A549 (cell line): ENCODE measurements around the gene PSMB11. TPM values are rescaled to one million over a fixed set of nuclear protein-coding genes. Genes with fewer than 3 reads are reported as not detected.

ENCODE experiments used
- ATAC-seq, 2 experiments: fragments of 200-7000 bp in 1 of 2; fragments of >200 bp in 1 of 2; cut with Nextera tagmentation in 1 of 2; cut with Tn5 transposase in 1 of 2; 3 replicates each; pipeline versions ENCODE4 v1.8.0 to v1.9.1; 2018 to 2020; ENCODE audit warnings: mild to moderate bottlenecking in 1 of 2, moderate library complexity in 1 of 2
- CTCF ChIA-PET: fragments of 300-600 bp; sonication (Branson Sonifier 250); formaldehyde crosslinking; extraction: SDS; loops from one replicate; lab custom pipeline; 2021; ENCODE audit warnings: antibody characterized with exemption, inconsistent platforms; lab: Yijun Ruan, JAX
- POLR2A ChIA-PET: fragments of 350-600 bp; formaldehyde crosslinking; extraction: SDS; loops from one replicate; lab custom pipeline; 2021; ENCODE audit warnings: antibody characterized with exemption, inconsistent platforms; lab: Yijun Ruan, JAX
- DNase-seq, 2 experiments: peaks; one replicate each; pipeline versions ENCODE4 v3.0.0 to v3.0.0-alpha.2; 2011 to 2016; ENCODE audit warnings: low read depth in 1 of 2, low spot score in 1 of 2
- FAIRE-seq: peaks from 2 replicates; lab custom pipeline; 2011; peaks lifted over from hg19 to GRCh38; lab: Jason Lieb, UNC
- H3K27ac ChIP-seq, 2 experiments: fragments of >200 bp; sonication (Bioruptor Twin); formaldehyde crosslinking; 3 replicates each; pipeline ENCODE4 v1.5.1; 2016 to 2017
- H3K4me1 ChIP-seq: fragments of >200 bp; sonication (Bioruptor Twin); formaldehyde crosslinking; 3 replicates; pipeline ENCODE4 v1.6.1; 2016
- H3K4me2 ChIP-seq: fragments of >200 bp; sonication (Bioruptor Twin); formaldehyde crosslinking; 3 replicates; pipeline ENCODE4 v1.6.1; 2016
- H3K4me3 ChIP-seq: fragments of >200 bp; sonication (Bioruptor Twin); formaldehyde crosslinking; 3 replicates; pipeline ENCODE4 v1.5.1; 2016
- H3K9me3 ChIP-seq: fragments of >200 bp; sonication (Bioruptor Twin); formaldehyde crosslinking; 3 replicates; pipeline ENCODE4 v1.6.1; 2016
- BHLHE40 ChIP-seq: IDR thresholded peaks from 2 replicates; pipeline ENCODE4 v1.6.1; 2012; ENCODE audit warnings: low read depth, low read length, inconsistent platforms
- CBX2 ChIP-seq: fragments of 200-600 bp; sonication (generic); IDR thresholded peaks from 2 replicates; pipeline ENCODE4 v1.6.1; 2016; ENCODE audit warnings: low read depth, mild to moderate bottlenecking, borderline replicate concordance
- CBX8 ChIP-seq: fragments of 200-600 bp; sonication (generic); IDR thresholded peaks from 2 replicates; pipeline ENCODE4 v1.6.1; 2016
- CHD4 ChIP-seq: fragments of 200-600 bp; sonication (generic); IDR thresholded peaks from 2 replicates; pipeline ENCODE4 v1.6.1; 2016; ENCODE audit warnings: antibody characterized with exemption, mild to moderate bottlenecking, borderline replicate concordance
- EHMT2 ChIP-seq: fragments of 200-600 bp; sonication (generic); IDR thresholded peaks from 2 replicates; pipeline ENCODE4 v1.6.1; 2016; ENCODE audit warnings: antibody characterized with exemption, low read depth, mild to moderate bottlenecking, moderate library complexity
- EP300 ChIP-seq, 2 experiments: fragments of >200 bp; sonication (Bioruptor Twin); formaldehyde crosslinking; IDR thresholded peaks; 2 replicates in 1 of 2; 3 replicates in 1 of 2; pipeline ENCODE4 v1.6.1; 2016 to 2017
- FOSL2 ChIP-seq, 2 experiments: fragments of 450-650 bp in 1 of 2; fragments of >200 bp in 1 of 2; sonication (Bioruptor Twin) in 1 of 2; formaldehyde crosslinking; IDR thresholded peaks; 2 replicates each; pipeline versions ENCODE4 v1.5.0 to v1.6.1; 2016 to 2020; ENCODE audit warnings: mild to moderate bottlenecking in 1 of 2, moderate library complexity in 1 of 2
- GATA3 ChIP-seq: IDR thresholded peaks from 2 replicates; pipeline ENCODE4 v1.6.1; 2012; ENCODE audit warnings: borderline replicate concordance
- HDAC2 ChIP-seq: fragments of 200-600 bp; sonication (generic); IDR thresholded peaks from 2 replicates; pipeline ENCODE4 v1.6.1; 2016
- JUN ChIP-seq, 2 experiments: fragments of >200 bp; sonication (Bioruptor Twin); formaldehyde crosslinking; IDR thresholded peaks; 2 replicates in 1 of 2; 3 replicates in 1 of 2; pipeline ENCODE4 v1.6.1; 2016 to 2017
- KDM1A ChIP-seq: fragments of 200-600 bp; sonication (generic); IDR thresholded peaks from 2 replicates; pipeline ENCODE4 v1.6.1; 2016; ENCODE audit warnings: low read depth, mild to moderate bottlenecking
- MAZ ChIP-seq: fragments of 150-350 bp; IDR thresholded peaks from 2 replicates; pipeline ENCODE4 v1.6.1; 2014; ENCODE audit warnings: antibody characterized with exemption, low read depth, low read length, borderline replicate concordance
- PBX3 ChIP-seq: IDR thresholded peaks from 2 replicates; pipeline ENCODE4 v1.6.1; 2012
- POLR2A ChIP-seq: IDR thresholded peaks from 2 replicates; pipeline ENCODE4 v1.6.1; 2012; ENCODE audit warnings: mild to moderate bottlenecking, low read length
- POLR2AphosphoS2 ChIP-seq: conservative IDR thresholded peaks from 2 replicates; pipeline ENCODE4 v1.6.1; 2012; ENCODE audit warnings: low read length, improper control_type of control experiment, inconsistent platforms
- RAD21 ChIP-seq, 2 experiments: fragments of >200 bp in 1 of 2; sonication (Bioruptor Twin) in 1 of 2; formaldehyde crosslinking in 1 of 2; IDR thresholded peaks in 1 of 2; conservative IDR thresholded peaks in 1 of 2; 2 replicates in 1 of 2; 3 replicates in 1 of 2; pipeline ENCODE4 v1.6.1; 2012 to 2018; ENCODE audit warnings: inconsistent platforms in 1 of 2
- RARB ChIP-seq: fragments of 250-450 bp; sonication (Bioruptor Pico); IDR thresholded peaks from 2 replicates; pipeline ENCODE4 v1.8.0; 2021; ENCODE audit warnings: mild to moderate bottlenecking, moderate library complexity
- RNF2 ChIP-seq: fragments of 200-600 bp; sonication (generic); IDR thresholded peaks from 2 replicates; pipeline ENCODE4 v1.6.1; 2016; ENCODE audit warnings: low read depth, mild to moderate bottlenecking, antibody characterized with exemption, moderate library complexity, borderline replicate concordance
- SMC3 ChIP-seq: fragments of >200 bp; sonication (Bioruptor Twin); formaldehyde crosslinking; IDR thresholded peaks from 3 replicates; pipeline ENCODE4 v1.6.1; 2018; ENCODE audit warnings: inconsistent platforms
- SREBF2 ChIP-seq: fragments of 450-650 bp; IDR thresholded peaks from 2 replicates; pipeline ENCODE4 v1.6.1; 2014; ENCODE audit warnings: mild to moderate bottlenecking, moderate library complexity
- TFCP2L1 ChIP-seq: fragments of 250-450 bp; sonication (Bioruptor Pico); IDR thresholded peaks from 2 replicates; pipeline ENCODE4 v1.5.0; 2021; ENCODE audit warnings: mild to moderate bottlenecking
- WGBS: methylation state at CpG from one replicate; pipeline ENCODE4 v1.1.6; 2017; ENCODE audit errors: missing lambda C conversion rate; 5-methylcytosine and 5-hydroxymethylcytosine counted together
- polyA plus RNA-seq, 4 experiments: library from polyadenylated mRNA; depleted of rRNA in 3 of 4; stranded (reverse); fragments of >200 nt; fragmentation: RNase III in 1 of 4; extraction: RNeasy Plus Mini Kit Qiagen cat#74134 plus additional on column Dnase treatment in 1 of 4; gene quantifications; 2 replicates in 3 of 4; 3 replicates in 1 of 4; pipeline ENCODE4 v1.2.3, GENCODE V29; 2011 to 2017
- TF ChIP-seq, protein P1 (sequence below): fragments of >200 bp; sonication (Bioruptor Twin); formaldehyde crosslinking; IDR thresholded peaks from 3 replicates; pipeline ENCODE4 v1.5.1; 2016
- TF ChIP-seq, protein P2 (sequence below): fragments of 250-450 bp; sonication (Bioruptor Pico); IDR thresholded peaks from 2 replicates; pipeline ENCODE4 v1.5.0; 2021; ENCODE audit warnings: mild to moderate bottlenecking, moderate library complexity, borderline replicate concordance
- TF ChIP-seq, protein P3 (sequence below): fragments of >200 bp; sonication (Bioruptor Twin); formaldehyde crosslinking; IDR thresholded peaks from 2 replicates; pipeline ENCODE4 v1.6.1; 2016
- TF ChIP-seq, protein P4 (sequence below): fragments of >200 bp; sonication (Bioruptor Twin); formaldehyde crosslinking; IDR thresholded peaks from 3 replicates; pipeline ENCODE4 v1.6.1; 2016

PSMB11 gene
- polyA plus RNA-seq, 2 of the 4 experiments (the other 2 are of a cell fraction), result not detected

DNA sequence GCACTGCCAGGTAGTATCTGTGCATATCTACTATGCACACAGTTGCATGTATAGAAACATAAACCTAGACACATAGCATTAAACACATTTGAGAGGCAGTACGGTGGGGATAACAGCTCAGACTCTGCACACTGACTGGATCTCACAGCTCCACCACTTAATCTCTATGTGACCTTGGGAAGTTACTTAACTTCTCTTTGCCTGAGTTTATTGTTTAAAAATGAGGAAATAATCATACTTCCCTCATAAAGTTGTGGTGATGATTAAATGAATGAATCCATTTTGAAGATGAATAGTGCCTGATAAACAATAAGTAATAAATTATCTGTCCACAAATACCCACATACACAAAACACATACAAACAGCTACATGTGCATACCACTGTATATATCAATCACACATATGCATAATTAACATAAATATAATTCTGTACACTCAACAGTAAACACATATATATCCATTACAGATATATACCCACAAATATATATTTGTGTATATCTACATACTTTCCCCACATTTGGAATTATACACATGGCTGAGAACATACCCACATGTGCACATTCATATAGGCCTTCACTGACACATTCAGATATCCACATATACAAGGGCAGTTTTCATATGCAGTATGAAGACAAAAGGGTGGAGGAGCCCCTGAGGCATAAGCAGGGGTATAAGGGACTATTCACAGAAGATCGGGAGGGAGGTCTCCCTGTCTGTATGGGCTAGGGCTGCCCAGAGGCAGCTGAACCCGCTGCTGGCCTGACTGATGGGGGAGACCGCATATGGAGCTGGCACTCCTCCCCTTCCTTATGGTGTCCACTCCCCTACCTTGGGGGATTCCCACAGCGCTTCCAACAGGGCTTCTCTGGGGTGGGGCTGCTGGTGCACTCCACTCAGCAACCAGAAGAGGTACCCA is 9.4 kb downstream of the PSMB11 start:
- DNase-seq (no peak), ATAC-seq (no peak), FAIRE-seq (no peak)
- Histone ChIP-seq H3K4me3 (no peak overlapping the region), H3K4me2 (no peak overlapping the region), H3K9me3 (no peaks in the 10 kb centered on the region), H3K27ac (no peak overlapping the region), H3K4me1 (peaks cover 8% of the 10 kb centered on the region)
- WGBS, result 85% methylated on average over 5 of the region's 5 CpGs
- ChIA-PET POLR2A (interaction anchor here (0.7 kb wide), 1 partner anchor 69 kb away, joined by 3 read pairs; the partner anchor contains the start of gene AJUBA), CTCF (interaction anchor here (0.5 to 33.8 kb wide), 7 partner anchors 10 to 127 kb away, joined by 3 to 1206 read pairs (median 5); partner anchors contain the start of gene AJUBA)
- TF ChIP-seq CBX8, result no peak
- no peak for TF ChIP-seq POLR2A
- no peak for TF ChIP-seq CHD4
- TF ChIP-seq, protein P1, sequence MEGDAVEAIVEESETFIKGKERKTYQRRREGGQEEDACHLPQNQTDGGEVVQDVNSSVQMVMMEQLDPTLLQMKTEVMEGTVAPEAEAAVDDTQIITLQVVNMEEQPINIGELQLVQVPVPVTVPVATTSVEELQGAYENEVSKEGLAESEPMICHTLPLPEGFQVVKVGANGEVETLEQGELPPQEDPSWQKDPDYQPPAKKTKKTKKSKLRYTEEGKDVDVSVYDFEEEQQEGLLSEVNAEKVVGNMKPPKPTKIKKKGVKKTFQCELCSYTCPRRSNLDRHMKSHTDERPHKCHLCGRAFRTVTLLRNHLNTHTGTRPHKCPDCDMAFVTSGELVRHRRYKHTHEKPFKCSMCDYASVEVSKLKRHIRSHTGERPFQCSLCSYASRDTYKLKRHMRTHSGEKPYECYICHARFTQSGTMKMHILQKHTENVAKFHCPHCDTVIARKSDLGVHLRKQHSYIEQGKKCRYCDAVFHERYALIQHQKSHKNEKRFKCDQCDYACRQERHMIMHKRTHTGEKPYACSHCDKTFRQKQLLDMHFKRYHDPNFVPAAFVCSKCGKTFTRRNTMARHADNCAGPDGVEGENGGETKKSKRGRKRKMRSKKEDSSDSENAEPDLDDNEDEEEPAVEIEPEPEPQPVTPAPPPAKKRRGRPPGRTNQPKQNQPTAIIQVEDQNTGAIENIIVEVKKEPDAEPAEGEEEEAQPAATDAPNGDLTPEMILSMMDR, result no peak
- no peak for TF ChIP-seq PBX3
- TF ChIP-seq HDAC2, result no peak
- no peak for TF ChIP-seq SREBF2
- TF ChIP-seq, all 56 proteins: peak for 0

DNA sequence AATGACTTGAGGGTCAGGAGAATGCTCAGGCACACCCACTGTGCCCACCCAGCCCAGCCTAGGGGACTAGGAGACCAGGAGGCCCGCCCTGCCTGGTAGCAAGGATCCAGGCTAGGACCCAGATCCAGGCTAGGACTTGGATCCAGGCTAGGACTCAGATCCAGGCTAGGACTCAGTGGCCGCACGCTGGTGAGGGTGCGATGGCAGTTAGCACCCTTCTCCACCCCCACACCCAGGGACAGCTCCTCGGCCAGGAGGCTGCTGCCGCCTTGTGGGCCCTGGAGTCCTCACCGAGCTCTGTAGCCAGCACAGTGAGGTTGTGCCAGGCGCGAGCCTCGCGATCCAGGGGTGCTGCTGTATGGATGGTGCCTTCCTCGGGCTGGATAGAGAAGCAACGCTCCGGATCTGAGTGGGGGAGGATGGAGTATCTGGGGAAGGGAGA is 10.2 kb downstream of the PSMB11 start:
- ATAC-seq (peak in 1 of 2 experiments; percentile 39; a peak in 3 of 6 replicates), DNase-seq (peak in 1 of 2 experiments; percentile 48), FAIRE-seq (no peak)
- Histone ChIP-seq H3K27ac (no peak overlapping the region), H3K4me2 (no peak overlapping the region), H3K4me1 (peaks cover 15% of the 10 kb centered on the region), H3K4me3 (no peak overlapping the region), H3K9me3 (no peaks in the 10 kb centered on the region)
- ChIA-PET CTCF (interaction anchor here (0.9 to 33.8 kb wide), 6 partner anchors 9 to 122 kb away, joined by 3 to 1206 read pairs (median 8); partner anchors contain the start of gene AJUBA), POLR2A (no interaction called here)
- 79% methylated on average over 8 of the region's 14 CpGs for WGBS
- TF ChIP-seq JUN (IDR thresholded peaks at IDR 0.05) (no peak), SMC3 (0 out of 3 replicates have a peak, but pooled peaks have one; percentile 26), EHMT2 (no peak), FOSL2 (IDR thresholded peaks at IDR 0.05) (no peak), FOSL2 (CRISPR knock-in tag; IDR thresholded peaks at IDR 0.05) (no peak), RAD21 (conservative IDR thresholded peaks at IDR 0.05 in 1 of 2, IDR thresholded peaks at IDR 0.05 in 1 of 2) (peak in 1 of 2 experiments; percentile 56; a peak in 3 of 5 replicates), CBX2 (no peak)
- TF ChIP-seq, protein P2, sequence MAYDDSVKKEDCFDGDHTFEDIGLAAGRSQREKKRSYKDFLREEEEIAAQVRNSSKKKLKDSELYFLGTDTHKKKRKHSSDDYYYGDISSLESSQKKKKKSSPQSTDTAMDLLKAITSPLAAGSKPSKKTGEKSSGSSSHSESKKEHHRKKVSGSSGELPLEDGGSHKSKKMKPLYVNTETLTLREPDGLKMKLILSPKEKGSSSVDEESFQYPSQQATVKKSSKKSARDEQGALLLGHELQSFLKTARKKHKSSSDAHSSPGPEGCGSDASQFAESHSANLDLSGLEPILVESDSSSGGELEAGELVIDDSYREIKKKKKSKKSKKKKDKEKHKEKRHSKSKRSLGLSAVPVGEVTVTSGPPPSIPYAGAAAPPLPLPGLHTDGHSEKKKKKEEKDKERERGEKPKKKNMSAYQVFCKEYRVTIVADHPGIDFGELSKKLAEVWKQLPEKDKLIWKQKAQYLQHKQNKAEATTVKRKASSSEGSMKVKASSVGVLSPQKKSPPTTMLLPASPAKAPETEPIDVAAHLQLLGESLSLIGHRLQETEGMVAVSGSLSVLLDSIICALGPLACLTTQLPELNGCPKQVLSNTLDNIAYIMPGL (CRISPR knock-in tag), result no peak

- no peak overlapping the region for H3K4me3 ChIP-seq
- FAIRE-seq (no peak), DNase-seq (no peak), ATAC-seq (no peak)
- ChIA-PET CTCF (interaction anchor here (0.9 to 33.8 kb wide), 5 partner anchors 9 to 64 kb away, joined by 5 to 1206 read pairs (median 9); partner anchors contain the start of gene AJUBA), POLR2A (no interaction called here)
- 64% methylated on average over 3 of the region's 3 CpGs for WGBS
- no peak overlapping the region for H3K27ac ChIP-seq
- no peaks in the 10 kb centered on the region for H3K9me3 ChIP-seq
- H3K4me1 ChIP-seq, result peaks cover 15% of the 10 kb centered on the region
- H3K4me2 ChIP-seq, result no peak overlapping the region
- no peak for TF ChIP-seq GATA3
- no peak for TF ChIP-seq CBX8
- TF ChIP-seq, protein P3, sequence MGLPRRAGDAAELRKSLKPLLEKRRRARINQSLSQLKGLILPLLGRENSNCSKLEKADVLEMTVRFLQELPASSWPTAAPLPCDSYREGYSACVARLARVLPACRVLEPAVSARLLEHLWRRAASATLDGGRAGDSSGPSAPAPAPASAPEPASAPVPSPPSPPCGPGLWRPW, result no peak
- no peak for TF ChIP-seq POLR2AphosphoS2
- no peak for TF ChIP-seq TFCP2L1
- no peak for TF ChIP-seq FOSL2 (IDR thresholded peaks at IDR 0.05)
- TF ChIP-seq FOSL2 (CRISPR knock-in tag; IDR thresholded peaks at IDR 0.05), result no peak
- TF ChIP-seq MAZ, result no peak
- TF ChIP-seq, protein P4, sequence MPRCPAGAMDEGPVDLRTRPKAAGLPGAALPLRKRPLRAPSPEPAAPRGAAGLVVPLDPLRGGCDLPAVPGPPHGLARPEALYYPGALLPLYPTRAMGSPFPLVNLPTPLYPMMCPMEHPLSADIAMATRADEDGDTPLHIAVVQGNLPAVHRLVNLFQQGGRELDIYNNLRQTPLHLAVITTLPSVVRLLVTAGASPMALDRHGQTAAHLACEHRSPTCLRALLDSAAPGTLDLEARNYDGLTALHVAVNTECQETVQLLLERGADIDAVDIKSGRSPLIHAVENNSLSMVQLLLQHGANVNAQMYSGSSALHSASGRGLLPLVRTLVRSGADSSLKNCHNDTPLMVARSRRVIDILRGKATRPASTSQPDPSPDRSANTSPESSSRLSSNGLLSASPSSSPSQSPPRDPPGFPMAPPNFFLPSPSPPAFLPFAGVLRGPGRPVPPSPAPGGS, result no peak
- TF ChIP-seq RARB (CRISPR knock-in tag), result no peak
- no peak for TF ChIP-seq KDM1A
- TF ChIP-seq EP300 (IDR thresholded peaks at IDR 0.05), result no peak
- no peak for TF ChIP-seq BHLHE40
- no peak for TF ChIP-seq RNF2
Measured at GRCh38 chr14:23052671-23053070, 10.7 kb downstream of the PSMB11 start.
